Activated CD8-positive, alpha-beta T cell treated with anti-CD3 and anti-CD28 coated beads for 36 hours (primary cell): Measurements from ENCODE around the gene DGKE. TPM values are rescaled to one million over a fixed set of nuclear protein-coding genes. Genes with fewer than 3 reads are reported as not detected.

ENCODE experiments used
- ATAC-seq: fragments of 200-7000 bp; cut with Tn5 transposase; one replicate; pipeline ENCODE4 v1.10.0; 2021; ENCODE audit warnings: mild to moderate bottlenecking, moderate library complexity
- CTCF ChIA-PET: fragments of 350-600 bp; sonication (Branson Sonifier 250); formaldehyde crosslinking; loops from one replicate; lab custom pipeline; 2021; ENCODE audit warnings: antibody characterized with exemption; lab: Charles Lee
- POLR2A ChIA-PET: fragments of 350-600 bp; sonication (Branson Sonifier 250); formaldehyde crosslinking; loops from one replicate; lab custom pipeline; 2021; ENCODE audit warnings: antibody characterized with exemption; lab: Charles Lee
- DNase-seq: peaks from one replicate; pipeline ENCODE4 v3.0.0-alpha.2; 2020
- H3K27ac Mint-ChIP-seq: one replicate; pipeline ENCODE4 v1.8.0; 2021; ENCODE audit warnings: mild to moderate bottlenecking, mixed read lengths
- H3K27me3 Mint-ChIP-seq: one replicate; pipeline ENCODE4 v1.8.0; 2021; ENCODE audit warnings: mixed read lengths
- H3K36me3 Mint-ChIP-seq: one replicate; pipeline ENCODE4 v1.8.0; 2021; ENCODE audit warnings: low read depth, mixed read lengths
- H3K4me1 Mint-ChIP-seq: one replicate; pipeline ENCODE4 v1.8.0; 2021; ENCODE audit warnings: low read depth, mixed read lengths
- H3K4me3 Mint-ChIP-seq: one replicate; pipeline ENCODE4 v1.8.0; 2021; ENCODE audit warnings: mild to moderate bottlenecking, moderate library complexity, mixed read lengths
- H3K9me3 Mint-ChIP-seq: one replicate; pipeline ENCODE4 v1.8.0; 2021; ENCODE audit warnings: mixed read lengths
- intact Hi-C: fragments of 100-400 bp; cut with micrococcal nuclease; formaldehyde crosslinking; loops from one replicate; pipeline ENCODE4 v1.10.0; 2022
- total RNA-seq, 2 experiments: library from RNA; stranded (reverse); gene quantifications; one replicate each; pipeline ENCODE4 v1.2.3, GENCODE V29; 2021
- TF ChIP-seq, protein P1 (sequence below): fragments of 200-600 bp; IDR thresholded peaks from one replicate; pipeline ENCODE4 v1.8.0; 2022; ENCODE audit warnings: antibody characterized with exemption, mild to moderate bottlenecking

Gene DGKE
- total RNA-seq, 2 experiments from 2014 or later = 25.1 to 29.0 TPM

DNA sequence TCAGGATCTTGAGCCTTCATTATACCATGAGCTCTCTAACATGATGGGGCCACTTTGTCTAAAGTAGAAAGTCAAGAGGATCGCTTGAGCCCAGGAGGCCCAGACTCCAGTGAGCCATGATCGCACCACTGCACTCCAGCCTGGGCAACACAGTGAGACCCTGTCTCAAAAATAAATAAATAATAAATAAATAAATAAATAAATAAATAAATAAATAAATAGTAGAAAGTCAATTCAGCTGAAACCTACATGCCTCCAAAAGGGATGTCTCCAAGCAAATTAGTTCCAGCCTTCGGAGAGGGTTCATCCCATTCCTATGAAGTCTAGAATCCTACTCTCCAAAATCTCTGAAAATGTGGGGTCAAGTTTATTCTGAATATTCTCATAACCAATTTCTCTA, 26.2 kb upstream of the DGKE start:
- CTCF ChIA-PET = interaction anchor here (0.7 kb wide), 1 partner anchor 12 kb away, joined by 3 read pairs; no protein-coding TSS in a partner anchor

DNA sequence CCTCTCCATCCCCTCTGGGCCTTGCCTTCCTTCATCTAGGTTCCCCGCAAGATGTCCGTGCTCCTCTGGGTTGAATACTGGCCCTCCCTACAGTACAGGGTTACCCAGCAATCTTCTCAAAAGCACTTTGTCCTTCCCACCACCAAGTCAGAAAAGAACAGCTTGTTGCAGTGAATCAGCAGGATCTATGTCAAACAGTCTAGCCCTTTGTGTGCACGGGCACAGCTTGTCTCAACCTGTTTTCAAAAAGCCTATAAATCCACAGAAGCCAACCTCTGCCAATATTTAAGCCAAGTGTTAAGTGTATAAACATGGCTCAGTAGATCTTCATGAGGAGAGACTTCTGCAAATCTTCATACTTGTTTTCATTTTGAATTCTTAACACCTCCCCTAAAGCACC, 25.4 kb upstream of the DGKE start:
- peaks cover 2% of the 10 kb centered on the region for H3K27me3 Mint-ChIP-seq
- TF ChIP-seq, protein P1, sequence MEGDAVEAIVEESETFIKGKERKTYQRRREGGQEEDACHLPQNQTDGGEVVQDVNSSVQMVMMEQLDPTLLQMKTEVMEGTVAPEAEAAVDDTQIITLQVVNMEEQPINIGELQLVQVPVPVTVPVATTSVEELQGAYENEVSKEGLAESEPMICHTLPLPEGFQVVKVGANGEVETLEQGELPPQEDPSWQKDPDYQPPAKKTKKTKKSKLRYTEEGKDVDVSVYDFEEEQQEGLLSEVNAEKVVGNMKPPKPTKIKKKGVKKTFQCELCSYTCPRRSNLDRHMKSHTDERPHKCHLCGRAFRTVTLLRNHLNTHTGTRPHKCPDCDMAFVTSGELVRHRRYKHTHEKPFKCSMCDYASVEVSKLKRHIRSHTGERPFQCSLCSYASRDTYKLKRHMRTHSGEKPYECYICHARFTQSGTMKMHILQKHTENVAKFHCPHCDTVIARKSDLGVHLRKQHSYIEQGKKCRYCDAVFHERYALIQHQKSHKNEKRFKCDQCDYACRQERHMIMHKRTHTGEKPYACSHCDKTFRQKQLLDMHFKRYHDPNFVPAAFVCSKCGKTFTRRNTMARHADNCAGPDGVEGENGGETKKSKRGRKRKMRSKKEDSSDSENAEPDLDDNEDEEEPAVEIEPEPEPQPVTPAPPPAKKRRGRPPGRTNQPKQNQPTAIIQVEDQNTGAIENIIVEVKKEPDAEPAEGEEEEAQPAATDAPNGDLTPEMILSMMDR = no peak
- intact Hi-C loops = no loop called here
- no peaks in the 10 kb centered on the region for H3K4me1 Mint-ChIP-seq
- H3K9me3 Mint-ChIP-seq = no peaks in the 10 kb centered on the region
- no peak for ATAC-seq
- H3K27ac Mint-ChIP-seq = no peak overlapping the region
- ChIA-PET CTCF (no interaction called here), POLR2A (no interaction called here)
- H3K36me3 Mint-ChIP-seq = no peaks in the 10 kb centered on the region
- no peak for DNase-seq
- no peak overlapping the region for H3K4me3 Mint-ChIP-seq

More for the DNA sequence above, 26.2 kb upstream of the DGKE start:
- DNase-seq = no peak
- Mint-ChIP-seq H3K27me3 (no peaks in the 10 kb centered on the region), H3K4me1 (no peaks in the 10 kb centered on the region), H3K9me3 (no peaks in the 10 kb centered on the region), H3K36me3 (no peaks in the 10 kb centered on the region), H3K27ac (no peak overlapping the region), H3K4me3 (no peak overlapping the region)
- intact Hi-C loops = no loop called here
- TF ChIP-seq, protein P1 = no peak
- POLR2A ChIA-PET = interaction anchor here (0.7 kb wide), 1 partner anchor 217 kb away, joined by 3 read pairs; no protein-coding TSS in a partner anchor
- ATAC-seq = no peak

DNA sequence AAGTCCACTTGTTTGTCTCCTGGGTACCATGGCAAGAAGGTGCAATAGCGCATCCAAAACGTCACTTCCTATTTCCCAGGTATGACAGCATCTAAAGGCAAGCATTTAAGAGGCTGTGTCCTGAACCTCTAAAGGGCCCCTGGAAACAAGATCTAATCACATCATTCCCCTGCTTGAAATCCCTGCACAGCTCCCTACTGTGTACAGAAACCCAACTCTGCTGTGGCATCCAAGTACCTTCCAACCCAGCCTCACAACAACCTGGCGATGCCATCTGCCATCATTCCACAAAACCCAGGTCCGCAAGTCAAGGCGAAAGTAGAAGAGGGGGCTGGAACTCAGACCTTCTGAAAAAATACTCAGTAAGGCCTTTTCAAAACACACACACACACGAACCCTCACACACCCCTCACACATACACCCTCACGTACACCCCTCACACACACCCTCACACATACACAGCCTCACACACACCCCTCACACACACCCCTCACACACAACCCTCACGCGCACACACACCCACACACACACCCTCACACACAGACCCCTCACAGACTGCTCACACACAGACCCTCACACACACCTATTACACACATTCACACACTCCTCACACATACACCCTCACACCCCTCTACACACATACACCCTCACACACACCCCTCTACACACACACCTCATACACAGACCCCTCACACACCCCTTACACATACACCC, 24.7 kb upstream of the DGKE start:
- intact Hi-C loops = no loop called here
- no peaks in the 10 kb centered on the region for H3K36me3 Mint-ChIP-seq
- ChIA-PET POLR2A (no interaction called here), CTCF (no interaction called here)
- H3K9me3 Mint-ChIP-seq = no peaks in the 10 kb centered on the region
- H3K4me1 Mint-ChIP-seq = no peaks in the 10 kb centered on the region
- ATAC-seq (no peak), DNase-seq (no peak)
- no peak overlapping the region for H3K4me3 Mint-ChIP-seq
- TF ChIP-seq, protein P1 = no peak
- H3K27me3 Mint-ChIP-seq = peaks cover 2% of the 10 kb centered on the region
- no peak overlapping the region for H3K27ac Mint-ChIP-seq

DNA sequence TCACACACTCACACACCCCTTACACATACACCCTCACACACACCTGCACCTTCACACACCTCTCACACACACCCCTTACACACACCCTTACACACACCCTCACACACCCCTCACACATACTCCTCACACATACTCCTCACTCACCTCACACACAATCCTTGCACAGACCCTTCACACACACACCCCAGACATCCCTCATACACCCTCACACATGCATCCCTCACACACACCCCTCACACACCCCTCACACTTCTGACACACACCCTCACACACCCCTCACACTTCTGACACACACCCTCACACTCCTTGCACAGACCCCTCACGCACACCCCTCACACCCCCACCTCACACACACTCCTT, 24.2 kb upstream of the DGKE start:
- ChIA-PET POLR2A (no interaction called here), CTCF (no interaction called here)
- no peak for ATAC-seq
- H3K36me3 Mint-ChIP-seq = no peaks in the 10 kb centered on the region
- TF ChIP-seq, protein P1 = no peak
- intact Hi-C loops = no loop called here
- H3K4me3 Mint-ChIP-seq = no peak overlapping the region
- peaks cover 2% of the 10 kb centered on the region for H3K27me3 Mint-ChIP-seq
- H3K9me3 Mint-ChIP-seq = no peaks in the 10 kb centered on the region
- H3K27ac Mint-ChIP-seq = no peak overlapping the region
- H3K4me1 Mint-ChIP-seq = no peaks in the 10 kb centered on the region
- DNase-seq = no peak

DNA sequence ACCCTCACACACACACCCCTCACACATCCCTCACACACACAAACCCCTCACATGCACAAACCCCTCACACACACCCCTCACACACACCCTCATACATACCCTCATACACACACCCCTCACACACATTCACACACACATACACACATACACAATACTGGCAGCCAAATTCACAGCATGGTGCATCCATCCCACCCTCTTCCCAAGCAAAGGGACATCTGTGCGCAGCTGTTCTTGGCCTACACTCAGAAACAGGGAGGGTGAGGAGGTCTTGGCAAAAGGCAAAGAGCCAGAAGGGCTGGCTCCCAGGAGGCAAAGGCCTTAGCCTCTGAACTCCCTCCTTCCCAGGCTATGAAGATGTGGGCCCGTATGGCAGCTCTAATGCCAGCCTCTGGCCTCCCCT, 23.6 kb upstream of the DGKE start:
- peaks cover 2% of the 10 kb centered on the region for H3K27me3 Mint-ChIP-seq
- POLR2A ChIA-PET = no interaction called here
- H3K9me3 Mint-ChIP-seq = no peaks in the 10 kb centered on the region
- H3K27ac Mint-ChIP-seq = no peak overlapping the region
- CTCF ChIA-PET = no interaction called here
- H3K4me1 Mint-ChIP-seq = no peaks in the 10 kb centered on the region
- DNase-seq = no peak
- TF ChIP-seq, protein P1 = no peak
- H3K36me3 Mint-ChIP-seq = no peaks in the 10 kb centered on the region
- no peak overlapping the region for H3K4me3 Mint-ChIP-seq
- intact Hi-C loops = no loop called here
- no peak for ATAC-seq
